Vagina (tissue), 2 donors: ENCODE data around the gene ZNF841.

Experiments
- CTCF ChIP-seq, 3 experiments: fragments of 450-650 bp in 2 of 3; fragments of 200-600 bp in 1 of 3; sonication (generic) in 1 of 3; IDR thresholded peaks; one replicate each; pipeline ENCODE4 v1.5.1; 2017 to 2019; ENCODE audit warnings: antibody characterized with exemption in 3 of 3, mild to moderate bottlenecking in 2 of 3, moderate library complexity in 2 of 3
- POLR2A ChIP-seq, 2 donors: fragments of 450-650 bp; IDR thresholded peaks; one replicate each; pipeline ENCODE4 v1.6.1; 2017; ENCODE audit warnings: antibody characterized with exemption in 2 of 2, mild to moderate bottlenecking in 2 of 2, moderate library complexity in 2 of 2
- POLR2AphosphoS5 ChIP-seq, 2 donors: sonication (generic); formaldehyde crosslinking; IDR thresholded peaks; one replicate each; pipeline ENCODE4 v1.9.0; 2017; ENCODE audit warnings: antibody characterized with exemption in 2 of 2, mild to moderate bottlenecking in 2 of 2, low read depth in 1 of 2; ENCODE audit not compliant: insufficient read depth in 1 of 2

- TF ChIP-seq CTCF (IDR thresholded peaks at IDR 0.05), result no peak
- TF ChIP-seq POLR2A (IDR thresholded peaks at IDR 0.05), result no peak
- peak in 1 of 2 donors; percentile 72 for TF ChIP-seq POLR2AphosphoS5 (IDR thresholded peaks at IDR 0.05; ENCODE audit: insufficient read depth in 1 of 2, low read depth in 1 of 2)
Measured at GRCh38 chr19:52142001-52142595, 46.5 kb upstream of the ZNF841 start.
